SKM-1 treated with dmso at 0.1 percent for 144 hours (cell line): ENCODE measurements around the gene COA4.
"Not testable (repeated sequence)": the region's sequence is repeated elsewhere in the genome, so short reads cannot be mapped to it uniquely, and the experiment has no call there.

Experiments
- DNase-seq: peaks from one replicate; lab custom pipeline; 2025; ENCODE audit not compliant: unreplicated experiment; lab: John Stamatoyannopoulos, UW

The COA4 gene

DNA sequence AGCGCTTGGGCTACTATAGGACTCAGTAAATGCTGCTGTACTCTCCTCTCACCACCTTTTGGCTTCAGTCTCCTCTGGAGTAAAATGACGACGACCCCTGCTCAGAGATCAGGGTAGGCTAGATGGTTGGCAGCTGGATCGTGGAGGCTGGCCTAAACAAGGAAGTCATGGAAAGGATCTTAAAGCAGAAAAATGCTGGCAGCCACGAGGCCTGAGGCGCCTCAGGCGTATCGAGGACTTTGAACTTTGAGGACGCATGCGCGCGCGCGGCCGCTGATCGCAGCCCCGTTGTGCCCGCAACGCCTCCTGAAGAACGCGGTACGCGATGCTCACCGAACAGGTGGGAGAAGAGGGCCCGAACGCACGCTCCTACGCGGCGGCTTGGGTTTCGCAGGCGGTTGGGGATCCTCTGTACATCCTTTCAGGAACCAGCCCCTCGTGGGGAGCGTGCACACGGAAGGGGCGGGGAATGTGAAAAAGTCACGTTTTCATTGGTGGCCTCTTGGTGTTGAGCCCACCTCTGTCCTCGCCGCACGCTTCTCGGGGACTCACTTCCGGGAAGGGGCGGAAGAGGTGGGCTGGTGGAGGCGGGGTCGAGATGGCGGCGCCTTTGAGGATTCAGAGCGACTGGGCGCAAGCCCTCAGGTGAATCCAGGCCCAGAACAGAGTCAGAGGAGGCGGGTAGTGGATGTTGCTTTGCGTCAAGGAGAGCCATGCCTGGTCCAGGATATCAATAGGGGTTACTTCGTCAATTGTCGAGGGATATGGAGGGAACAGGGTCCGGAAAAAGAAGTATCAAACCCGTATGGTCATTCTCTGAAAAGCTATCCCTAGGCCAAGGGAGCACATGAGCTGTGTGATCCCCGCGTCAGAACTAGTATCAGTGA lies at the start of gene COA4, which contains the start of gene PAAF1:
COA4 (minus strand) TSS at position 423 of the 887 bp plus-strand sequence. CDS start 3,468 bp downstream, outside the sequence.
PAAF1 (plus strand) TSS at position 576 of the 887 bp plus-strand sequence; CDS start at position 599, 23 bp downstream.
- peak; percentile 97 for DNase-seq

DNA sequence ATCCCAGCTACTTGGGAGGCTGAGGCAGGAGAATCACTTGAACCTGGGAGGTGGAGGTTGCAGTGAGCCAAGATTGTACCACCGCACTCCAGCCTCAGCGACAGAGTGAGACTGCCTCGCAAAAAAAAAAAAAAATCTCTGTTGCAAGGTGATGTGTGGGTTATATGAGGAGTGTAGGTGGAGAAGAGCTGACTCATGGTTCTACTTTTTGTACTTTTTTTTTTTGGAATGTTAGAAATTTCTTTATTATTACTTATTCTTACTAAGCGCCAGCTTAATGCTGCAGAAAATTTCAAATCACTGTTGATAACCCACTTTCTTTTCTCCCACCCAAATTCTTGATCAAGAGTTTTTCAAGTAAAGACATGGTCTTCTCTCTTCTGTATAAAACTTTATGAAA lies 44.5 kb upstream of the COA4 start:
- DNase-seq = no peak

DNA sequence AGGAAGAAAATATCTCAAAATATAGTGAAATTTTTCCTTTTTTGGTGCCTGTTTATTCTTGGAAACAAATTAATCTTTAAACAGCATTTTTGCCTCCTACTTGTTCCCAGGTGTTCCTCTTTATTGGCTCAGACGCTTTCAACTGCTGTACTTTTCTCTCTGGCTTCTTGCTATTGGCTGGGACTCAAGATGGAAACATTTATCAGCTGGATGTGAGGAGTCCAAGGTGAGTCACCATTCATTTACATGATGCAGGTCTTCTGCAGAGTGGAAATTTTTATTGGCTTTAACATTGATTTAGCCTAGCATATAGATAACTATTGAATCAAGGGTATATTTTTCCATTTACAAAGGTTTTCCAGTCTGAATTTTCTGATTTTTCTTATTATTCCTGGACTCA lies 39.8 kb upstream of the COA4 start:
- no peak for DNase-seq

DNA sequence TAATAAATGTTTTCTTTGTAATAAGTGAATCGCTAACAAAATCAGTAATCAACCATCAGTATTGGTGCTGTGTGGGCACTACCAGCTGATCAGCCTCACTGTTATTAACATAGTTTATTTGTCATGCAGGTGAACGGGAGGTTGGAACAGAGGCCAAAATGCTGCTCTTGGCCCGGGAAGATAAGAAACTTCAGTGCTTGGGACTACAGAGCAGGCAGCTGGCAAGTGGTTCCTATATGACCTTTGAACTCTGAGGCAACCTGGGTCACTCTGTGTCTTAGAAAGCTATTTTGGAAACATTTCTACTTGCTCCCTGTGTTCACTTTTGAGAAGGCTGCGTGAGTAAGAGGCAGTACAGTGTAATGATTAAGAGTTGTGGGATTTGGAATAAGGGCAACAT lies 37.6 kb upstream of the COA4 start:
- DNase-seq = no peak

DNA sequence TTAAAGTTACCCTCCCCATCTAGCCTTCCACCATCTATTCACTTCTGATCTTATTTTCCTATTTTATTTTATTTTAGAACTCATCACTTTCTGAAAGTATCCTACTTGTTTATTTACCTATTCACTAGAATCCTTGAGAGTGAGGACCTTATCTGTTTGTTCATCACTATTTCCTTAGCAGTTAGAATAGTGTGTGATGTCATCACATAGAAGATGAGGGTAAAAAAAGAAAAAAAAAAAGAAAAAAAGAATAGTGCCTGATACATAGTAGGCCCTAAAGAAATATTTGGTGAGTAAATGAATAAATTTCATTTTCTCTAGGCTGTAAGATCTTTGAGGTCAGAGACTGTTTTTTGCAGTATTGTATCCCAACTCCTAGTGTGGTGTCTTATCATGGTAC lies 36.8 kb upstream of the COA4 start:
- DNase-seq = no peak

DNA sequence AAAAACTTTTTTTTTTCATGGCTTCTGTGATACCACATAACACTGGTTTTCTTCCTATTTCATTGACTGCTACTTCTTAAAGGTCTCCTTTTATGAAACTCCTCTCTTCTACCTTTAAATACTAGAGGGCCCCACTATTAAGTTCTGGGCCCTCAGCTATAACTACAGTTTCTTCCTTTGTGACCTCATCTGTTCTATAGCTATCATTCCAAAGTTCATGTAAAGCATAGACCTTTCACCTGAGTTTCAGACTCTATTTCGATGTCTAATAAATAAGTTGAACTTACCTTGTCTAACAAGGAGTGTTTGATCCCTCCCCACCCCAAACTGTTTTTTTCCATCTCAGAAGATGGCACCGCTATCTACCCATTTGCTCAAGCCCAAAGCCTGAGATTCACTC lies 35.4 kb upstream of the COA4 start:
- no peak for DNase-seq

DNA sequence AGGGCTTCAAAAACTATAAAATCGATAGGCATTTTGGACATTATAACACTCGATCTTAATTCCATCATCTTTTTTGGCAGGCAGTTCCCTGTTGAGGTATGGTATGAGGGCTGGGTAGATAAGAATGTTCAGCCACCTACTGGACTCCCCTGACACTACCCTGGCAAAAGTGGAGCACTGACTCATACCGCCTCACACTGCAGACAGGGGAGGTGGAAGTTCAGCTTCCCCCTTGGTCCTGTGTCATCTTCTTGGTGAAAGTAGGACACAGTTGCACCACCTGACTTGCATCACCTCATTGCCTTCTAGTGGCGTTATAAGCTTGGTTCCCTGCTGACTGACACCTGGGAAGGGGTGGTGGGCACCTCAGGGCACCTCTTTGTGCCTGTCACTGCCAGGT lies 30.5 kb upstream of the COA4 start:
- DNase-seq = peak; percentile 78

DNA sequence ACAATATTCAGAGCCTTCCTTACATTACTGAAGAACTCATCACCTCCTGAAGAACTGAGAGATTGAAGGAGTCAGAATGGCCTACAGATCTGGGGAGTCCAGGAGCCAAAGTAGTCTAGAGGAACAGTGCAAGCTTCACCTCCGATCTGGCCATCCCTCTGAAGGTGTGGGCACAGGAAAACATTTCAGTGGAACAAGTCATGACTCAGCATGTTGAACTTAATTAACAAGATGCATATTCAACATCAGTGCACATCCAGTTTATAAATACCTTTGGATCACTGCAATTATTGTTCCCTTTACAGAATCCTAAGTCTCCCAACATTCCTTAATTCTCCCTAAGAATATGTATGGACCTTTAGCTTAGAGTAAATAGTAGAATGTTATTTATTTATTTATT lies 25.7 kb upstream of the COA4 start:
- no peak for DNase-seq

DNA sequence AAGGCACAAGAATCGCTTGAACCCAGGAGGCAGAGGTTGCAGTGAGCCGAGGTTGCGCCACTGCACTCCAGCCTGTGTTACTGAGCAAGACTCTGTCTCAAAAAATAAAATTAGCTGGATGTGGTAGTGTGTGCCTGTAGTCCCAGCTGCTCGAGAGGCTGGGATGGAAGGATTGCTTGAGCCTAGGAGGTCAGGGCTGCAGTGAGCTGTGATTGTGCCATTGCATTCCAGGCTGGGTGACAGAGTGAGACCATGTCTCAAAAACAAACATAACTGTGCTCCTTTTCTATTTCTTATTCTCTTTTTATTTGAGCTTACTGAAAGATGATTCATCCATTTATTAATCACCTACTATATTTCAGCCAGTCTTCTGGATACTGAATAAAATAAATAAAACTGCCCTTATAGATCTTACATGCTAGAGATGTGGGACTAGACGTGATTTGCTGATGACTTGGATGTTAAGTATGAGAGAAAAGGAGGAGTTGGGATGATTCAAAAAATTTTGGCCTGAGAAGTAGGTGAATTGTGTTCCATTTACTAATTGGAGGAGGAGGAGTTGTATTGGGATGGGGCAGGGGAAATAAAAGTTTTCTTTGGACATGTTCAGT lies 18.2 kb upstream of the COA4 start:
- no peak for DNase-seq

DNA sequence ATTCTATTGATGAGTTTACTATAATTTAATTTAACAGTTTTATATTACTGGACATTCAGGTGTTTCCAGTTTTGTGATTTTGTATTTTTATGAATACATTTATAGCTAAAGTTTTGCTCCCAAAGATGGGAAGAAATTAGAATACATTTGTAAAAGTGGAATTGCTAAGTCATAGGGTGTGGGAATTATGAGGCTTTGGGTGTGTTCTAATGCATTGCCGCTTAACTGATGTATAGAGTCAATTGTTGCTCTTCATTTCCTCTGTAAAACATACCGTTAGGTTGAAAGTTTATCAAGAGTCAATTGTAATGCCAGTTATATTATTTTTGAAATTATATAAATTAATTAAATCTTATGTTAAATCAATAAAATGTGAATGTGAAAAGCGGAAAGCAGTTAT lies 16.4 kb upstream of the COA4 start:
- no peak for DNase-seq

DNA sequence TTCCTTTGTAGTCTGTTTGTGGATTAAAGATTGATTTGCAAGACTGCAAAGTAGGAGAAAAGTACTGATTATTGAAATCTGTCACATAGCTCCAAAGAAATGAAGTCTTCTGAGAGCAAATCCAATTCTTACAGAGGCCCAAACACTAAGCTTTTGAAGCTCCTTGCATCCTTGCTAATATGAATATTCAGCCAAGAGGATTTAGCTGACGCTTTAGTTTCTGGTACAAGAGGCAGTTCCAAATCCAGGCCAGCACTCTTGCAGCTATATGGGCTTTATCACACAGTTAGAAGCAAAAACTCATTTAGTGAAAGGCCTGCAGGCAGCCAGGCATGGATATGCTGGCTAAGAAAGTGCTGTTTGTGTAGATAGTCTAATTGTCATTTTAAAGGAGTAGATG lies 12.9 kb upstream of the COA4 start:
- DNase-seq = no peak

DNA sequence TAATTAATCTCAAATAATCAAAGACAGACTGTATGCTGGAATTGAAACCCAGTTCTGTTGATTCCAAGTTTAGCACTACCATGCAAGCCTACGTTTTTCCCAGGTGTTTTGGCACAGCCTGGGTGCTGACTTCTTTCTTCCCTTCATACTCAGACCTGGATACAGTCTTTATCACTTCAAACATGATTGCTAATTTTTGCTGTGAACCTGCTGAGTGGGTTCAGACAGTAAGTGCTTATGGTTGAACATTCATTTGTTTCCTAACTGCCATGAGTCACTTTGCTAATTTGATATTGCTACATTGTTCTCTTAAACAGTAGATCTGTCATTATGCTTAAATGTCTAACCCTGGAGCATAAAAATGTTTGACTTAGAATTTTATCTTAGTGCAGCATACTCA lies 12.4 kb upstream of the COA4 start:
- DNase-seq = no peak

DNA sequence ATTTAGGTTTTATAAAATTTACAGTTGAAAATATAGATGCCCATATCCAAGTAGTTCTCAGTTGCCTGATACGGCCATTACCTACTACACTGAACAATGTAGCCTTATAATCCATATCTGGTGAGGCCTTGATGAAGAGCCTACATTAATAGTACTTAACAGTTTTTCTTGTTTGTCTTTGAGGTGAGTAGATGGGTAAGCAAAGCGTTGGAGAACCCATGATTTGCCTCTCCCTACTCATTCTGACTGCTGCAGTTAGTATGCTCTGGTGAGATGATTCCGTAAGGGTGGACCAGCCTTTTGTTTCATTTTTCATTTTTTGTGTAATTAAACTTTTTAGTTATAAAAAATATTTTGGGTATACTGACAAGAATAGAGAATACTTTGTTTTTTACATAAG lies 11.6 kb upstream of the COA4 start:
- no peak for DNase-seq

DNA sequence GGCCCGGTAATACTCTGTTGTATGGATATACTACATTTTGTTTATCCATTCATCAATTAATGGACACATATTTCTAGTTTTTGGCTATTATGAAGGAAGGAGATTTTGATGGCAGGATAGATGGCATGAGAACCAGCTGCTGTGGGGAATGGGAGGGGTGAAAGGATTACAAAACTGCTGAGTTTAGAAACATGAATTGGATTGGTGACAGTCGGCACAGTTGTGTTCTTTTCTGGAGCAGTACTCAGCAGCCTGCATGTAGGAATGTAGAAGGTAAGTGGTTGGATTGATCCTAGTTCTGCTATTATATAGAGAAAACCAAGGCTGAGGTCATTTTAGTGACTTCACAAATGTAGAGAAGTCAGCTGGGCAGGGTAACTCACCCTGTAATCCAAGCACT lies 7.2 kb upstream of the COA4 start:
- DNase-seq = no peak

DNA sequence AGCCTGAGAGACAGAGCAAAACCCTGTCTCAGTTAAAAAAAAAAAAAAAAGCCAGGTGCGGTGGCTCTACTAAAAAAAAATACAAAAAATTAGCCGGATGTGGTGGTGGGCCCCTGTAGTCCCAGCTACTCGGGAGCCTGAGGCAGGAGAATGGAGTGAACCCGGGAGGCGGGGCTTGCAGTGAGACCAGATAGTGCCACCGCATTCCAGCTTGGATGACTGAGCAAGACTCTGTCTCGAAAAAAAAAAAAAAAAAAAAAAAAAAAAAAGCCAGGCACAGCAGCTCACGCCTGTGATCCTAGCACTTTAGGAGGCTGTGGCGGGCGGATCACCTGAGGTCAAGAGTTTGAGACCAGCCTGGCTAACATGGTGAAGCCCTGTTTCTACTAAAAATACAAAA lies 3.8 kb upstream of the COA4 start:
- not testable (repeated sequence) for DNase-seq

DNA sequence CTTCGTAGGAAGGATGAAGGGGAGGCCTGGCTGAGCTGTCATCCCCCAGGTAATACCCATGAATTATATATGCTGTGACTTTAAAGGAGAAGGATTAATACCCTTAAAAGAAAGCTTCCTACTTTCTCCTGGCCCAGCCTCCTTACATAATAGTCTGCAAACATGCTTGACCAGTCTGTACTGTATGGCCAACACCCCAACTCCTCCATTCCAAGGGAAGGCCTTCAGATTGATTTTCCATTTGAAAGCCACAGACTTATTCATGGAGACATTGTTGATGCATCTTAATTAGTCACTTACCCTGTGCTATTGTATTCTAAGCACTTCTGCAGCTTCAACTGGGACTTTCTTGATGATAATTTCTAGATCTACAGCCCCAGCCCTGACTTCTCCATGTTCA lies 2.1 kb upstream of the COA4 start:
- no peak for DNase-seq

DNA sequence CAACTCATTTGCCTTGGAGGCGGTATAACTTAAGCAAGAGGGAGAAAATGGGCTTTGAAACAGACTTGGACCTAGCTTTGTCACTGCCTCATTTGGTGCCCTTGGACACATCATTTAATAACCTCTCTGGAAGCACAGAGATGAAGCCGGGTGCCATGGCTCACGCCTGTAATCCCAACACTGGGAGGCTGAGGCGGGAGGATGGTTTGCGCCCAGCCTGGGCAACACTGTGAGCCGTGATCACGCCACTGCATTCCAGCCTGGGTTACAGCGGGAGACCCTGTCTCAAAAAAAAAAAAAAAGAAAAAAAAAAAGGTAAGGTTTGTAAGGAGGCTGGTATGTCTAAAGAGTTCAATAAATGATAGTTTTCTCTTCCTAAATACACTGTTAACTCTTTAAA lies 806 bp downstream of the COA4 start:
- DNase-seq = no peak

DNA sequence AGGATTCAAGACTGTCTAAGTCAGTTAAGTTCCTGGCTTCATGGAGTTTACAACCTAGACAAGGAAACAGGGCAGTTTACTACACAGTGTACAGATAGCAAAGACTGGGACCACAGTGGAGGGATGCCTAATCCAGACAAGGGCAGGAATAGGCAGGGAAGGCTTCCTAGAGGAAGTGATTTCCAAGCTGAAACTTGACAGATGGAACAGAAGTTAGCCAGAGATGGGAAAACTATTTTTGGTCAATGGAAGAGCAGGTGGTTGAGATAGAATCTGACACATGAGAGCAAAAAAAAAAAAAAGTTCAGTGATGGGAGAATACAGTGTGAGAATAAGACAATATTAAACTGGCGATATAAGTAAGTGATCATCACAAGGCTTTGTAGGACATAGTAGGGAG lies 1.3 kb downstream of the COA4 start:
- no peak for DNase-seq

DNA sequence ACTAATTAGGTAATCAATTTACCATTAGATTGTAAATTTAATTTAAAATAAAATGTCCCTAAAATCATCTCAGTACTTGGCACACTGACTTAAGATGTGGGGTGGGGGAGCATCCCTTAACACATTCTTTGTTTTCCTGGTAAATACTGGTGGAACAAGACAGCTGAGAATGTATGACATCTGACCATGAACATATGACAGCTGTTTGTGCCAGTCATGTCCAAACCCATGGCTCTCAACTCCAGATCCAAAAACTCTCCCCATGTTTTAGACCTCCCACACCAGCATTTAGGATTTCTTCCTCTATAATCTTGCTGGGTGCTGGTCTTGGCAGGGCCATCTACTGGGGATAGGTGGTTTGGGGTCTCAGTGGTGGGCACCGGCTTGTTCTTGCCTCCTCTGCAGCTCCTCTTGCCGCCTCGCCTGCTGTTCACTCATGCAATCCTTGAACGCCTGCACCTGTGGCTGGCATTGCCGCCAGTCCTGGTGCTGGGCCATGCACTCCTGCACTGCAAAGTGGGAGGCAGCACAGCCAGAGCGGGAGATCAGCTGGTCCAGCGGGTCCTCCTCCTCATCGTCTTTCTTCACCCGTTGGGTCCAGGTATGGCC lies 3.8 kb downstream of the COA4 start:
- no peak for DNase-seq

DNA sequence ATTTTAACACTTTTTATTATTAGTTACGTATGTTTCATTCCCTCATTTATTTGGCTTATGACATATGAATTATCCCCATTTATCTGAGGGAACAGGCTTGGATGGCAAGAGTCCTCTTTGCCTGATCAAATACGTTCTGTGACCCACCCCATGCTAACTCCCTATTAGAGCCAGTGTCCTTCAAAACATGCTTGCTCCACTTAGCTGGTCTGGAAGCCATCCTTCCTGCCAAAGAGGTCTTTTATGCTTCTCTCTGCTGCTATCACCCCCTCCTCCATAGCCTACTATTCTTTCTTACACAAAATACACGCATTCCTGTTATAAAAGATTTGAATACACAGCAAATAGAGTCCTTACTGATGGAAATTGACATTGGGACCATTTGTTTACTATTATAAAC lies 6.4 kb downstream of the COA4 start:
- no peak for DNase-seq

DNA sequence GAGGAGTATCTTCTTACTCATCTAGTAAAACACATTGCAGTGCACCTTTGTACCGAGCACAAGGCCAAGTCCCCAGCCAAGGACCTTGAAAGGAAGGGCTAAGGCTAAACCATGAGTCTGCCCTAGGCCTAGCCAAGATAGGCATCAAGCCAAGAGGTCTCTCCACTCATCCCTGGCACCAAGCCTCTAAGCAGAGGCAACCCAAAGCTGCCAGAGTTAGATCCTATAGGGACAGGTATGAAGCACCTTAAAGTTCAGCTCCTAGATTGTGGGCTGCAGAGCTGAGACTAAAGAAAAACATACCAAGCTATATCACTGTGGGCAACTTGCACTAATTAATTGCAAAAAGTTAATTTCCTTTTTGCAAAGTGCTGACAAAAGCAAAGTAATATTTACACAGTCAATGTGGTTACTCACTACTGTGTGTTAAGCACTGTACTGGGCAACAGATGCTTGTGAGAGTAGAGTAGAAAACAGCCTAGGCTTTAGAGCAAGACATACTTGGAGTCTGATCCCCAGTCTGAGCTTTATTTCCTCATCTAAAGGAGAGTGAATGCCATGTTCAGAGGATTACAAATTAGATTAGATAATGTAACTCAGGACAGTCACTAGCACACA lies 7.2 kb downstream of the COA4 start:
- DNase-seq = no peak

DNA sequence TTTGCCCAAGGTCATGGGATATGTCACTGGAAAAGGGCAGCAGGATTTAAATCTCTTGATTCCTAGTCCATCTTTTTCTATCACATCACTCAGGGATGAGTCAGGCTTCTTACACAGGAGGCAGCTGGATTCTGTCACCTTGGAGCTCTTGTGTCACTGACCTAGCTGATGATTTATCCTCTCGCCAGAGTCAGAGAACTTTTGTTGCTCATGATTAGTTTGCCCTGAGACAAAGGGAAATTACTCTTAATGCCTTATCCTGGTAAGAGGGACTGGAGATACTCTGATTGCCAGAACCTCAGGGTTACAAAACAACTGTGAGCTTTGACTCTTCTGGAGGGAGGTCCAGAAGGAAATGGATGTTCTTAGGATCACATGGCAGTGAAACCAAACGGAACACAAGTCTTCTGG lies 10.1 kb downstream of the COA4 start:
- DNase-seq = no peak
